BLaER1 (cell line): ENCODE results near the gene VWCE.

Experiments
- H3K27ac ChIP-seq: shearing (Covaris generic); formaldehyde crosslinking; 2 replicates; pipeline ENCODE4 v1.8.1; 2022
- H3K27me3 ChIP-seq: shearing (Covaris generic); formaldehyde crosslinking; 2 replicates; pipeline ENCODE4 v1.8.1; 2022
- H3K36me3 ChIP-seq: shearing (Covaris generic); formaldehyde crosslinking; 2 replicates; pipeline ENCODE4 v1.8.1; 2022
- H3K4me1 ChIP-seq: shearing (Covaris generic); formaldehyde crosslinking; 2 replicates; pipeline ENCODE4 v1.8.1; 2022
- H3K4me2 ChIP-seq: shearing (Covaris generic); formaldehyde crosslinking; 2 replicates; pipeline ENCODE4 v1.8.1; 2022
- H3K4me3 ChIP-seq: shearing (Covaris generic); formaldehyde crosslinking; 2 replicates; pipeline ENCODE4 v1.8.1; 2022
- H3K9ac ChIP-seq: shearing (Covaris generic); formaldehyde crosslinking; 2 replicates; pipeline ENCODE4 v1.8.1; 2022
- H3K9me3 ChIP-seq: shearing (Covaris generic); formaldehyde crosslinking; 2 replicates; pipeline ENCODE4 v1.8.1; 2022
- H4K20me1 ChIP-seq: shearing (Covaris generic); formaldehyde crosslinking; 2 replicates; pipeline ENCODE4 v1.8.1; 2022
- Cebpa-rat ChIP-seq: shearing (Covaris generic); IDR thresholded peaks from 2 replicates; pipeline ENCODE4 v1.8.1; 2022

VWCE gene

DNA sequence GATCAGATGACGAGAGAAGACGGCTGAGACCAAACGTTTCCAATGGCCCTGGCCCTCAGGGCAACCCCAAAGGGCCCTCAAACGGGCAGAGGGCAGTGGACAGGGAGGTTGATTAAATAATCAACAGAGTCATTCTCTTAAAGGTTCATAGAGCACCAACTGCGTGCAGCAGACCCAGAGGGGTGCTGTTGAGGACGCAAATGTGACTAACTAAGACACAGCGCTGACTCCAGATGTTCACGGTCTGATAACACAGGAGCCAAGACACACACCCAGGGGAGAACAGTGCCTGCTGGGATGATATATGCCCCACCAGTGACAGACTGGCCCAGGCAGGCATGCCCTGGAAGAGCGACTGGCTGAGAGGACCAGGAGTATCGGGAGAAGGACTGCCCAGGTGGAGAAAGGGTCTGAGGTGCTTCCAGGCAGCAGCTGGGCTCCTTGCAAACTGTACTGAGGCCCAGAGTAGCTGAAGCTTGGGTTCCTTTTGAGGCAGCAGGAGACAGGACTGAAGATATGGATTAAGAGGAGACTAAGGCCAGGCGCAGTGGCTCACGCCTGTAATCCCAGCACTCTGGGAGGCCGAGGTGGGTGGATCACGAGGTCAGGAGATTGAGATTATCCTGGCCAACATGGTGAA, 7.7 kb downstream of the VWCE start:
- H3K4me2 ChIP-seq = peak overlapping the region; percentile 87
- H3K9ac ChIP-seq = peak overlapping the region; percentile 56; the same call in 1 of the 2 replicates

DNA sequence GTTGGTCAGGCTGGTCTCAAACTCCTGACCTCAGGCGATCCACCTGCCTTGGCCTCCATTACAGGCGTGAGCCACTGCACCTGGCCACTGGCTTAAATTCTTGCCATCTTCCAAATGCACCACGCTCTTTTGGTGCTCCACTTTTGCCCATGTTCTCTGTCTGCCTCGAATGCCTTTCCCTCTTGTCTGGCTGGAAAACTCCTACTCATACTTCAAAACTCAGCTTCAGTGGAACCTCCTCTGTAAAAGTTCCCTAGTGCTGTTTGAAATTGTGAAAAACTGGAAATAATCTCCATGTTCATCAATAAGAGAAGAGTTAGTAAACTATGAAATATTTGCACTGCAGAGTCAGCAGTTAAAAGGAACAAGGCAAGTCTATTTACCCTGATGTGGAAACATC, 11.5 kb downstream of the VWCE start:
- Histone ChIP-seq H4K20me1 (peaks cover 18% of the 10 kb centered on the region), H3K4me2 (no peak overlapping the region), H3K9me3 (no peaks in the 10 kb centered on the region), H3K9ac (no peak overlapping the region), H3K27ac (no peak overlapping the region), H3K4me3 (no peak overlapping the region), H3K27me3 (no peaks in the 10 kb centered on the region), H3K4me1 (peaks cover 35% of the 10 kb centered on the region), H3K36me3 (peaks cover 90% of the 10 kb centered on the region)
- no peak for TF ChIP-seq Cebpa-rat

More for the DNA sequence above, 7.7 kb downstream of the VWCE start:
- H3K4me1 ChIP-seq = peaks cover 46% of the 10 kb centered on the region
- H3K9me3 ChIP-seq = no peaks in the 10 kb centered on the region
- peaks cover 90% of the 10 kb centered on the region for H3K36me3 ChIP-seq
- peak overlapping the region; percentile 82 for H3K27ac ChIP-seq
- H3K27me3 ChIP-seq = no peaks in the 10 kb centered on the region
- TF ChIP-seq Cebpa-rat = no peak
- H4K20me1 ChIP-seq = peaks cover 28% of the 10 kb centered on the region
- H3K4me3 ChIP-seq = 0 out of 2 replicates have a peak overlapping the region, but pooled peaks have one; percentile 27

DNA sequence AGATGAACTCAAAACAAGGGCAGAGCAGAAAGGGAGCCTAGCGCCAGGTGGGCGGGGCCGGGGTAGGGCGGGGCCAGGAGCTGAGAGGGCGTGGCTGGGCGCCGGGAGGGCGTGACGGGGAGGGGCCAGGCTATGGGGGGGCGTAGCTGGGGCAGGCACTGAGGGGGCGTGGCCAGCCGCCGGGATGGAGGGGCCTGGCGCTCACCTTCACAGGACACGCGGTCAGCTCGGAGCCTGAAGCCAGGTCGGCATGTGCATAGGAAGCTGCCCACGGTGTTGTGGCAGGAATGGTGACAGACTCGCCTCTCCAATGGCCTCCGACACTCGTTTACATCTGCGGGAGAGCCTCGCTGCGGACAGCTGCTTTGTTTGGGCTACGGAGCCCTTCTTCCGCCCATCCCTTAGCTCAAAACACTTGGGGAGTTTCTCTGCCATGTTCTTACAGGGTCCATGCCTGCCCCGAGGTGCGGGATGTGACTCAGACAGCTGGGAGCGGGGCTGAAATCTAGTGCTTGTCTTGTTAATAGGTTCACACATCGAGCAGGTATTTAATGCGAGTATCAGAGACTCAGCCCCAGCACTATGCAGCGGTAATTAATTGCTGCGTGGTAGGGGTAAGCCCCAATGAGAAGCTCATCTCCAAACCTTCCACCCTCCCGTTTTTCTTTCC, 13.4 kb downstream of the VWCE start:
- peaks cover 96% of the 10 kb centered on the region for H3K36me3 ChIP-seq
- TF ChIP-seq Cebpa-rat = no peak
- peaks cover 32% of the 10 kb centered on the region for H3K4me1 ChIP-seq
- H4K20me1 ChIP-seq = peaks cover 18% of the 10 kb centered on the region
- no peaks in the 10 kb centered on the region for H3K27me3 ChIP-seq
- H3K9me3 ChIP-seq = no peaks in the 10 kb centered on the region
- no peak overlapping the region for H3K27ac ChIP-seq
- H3K4me3 ChIP-seq = no peak overlapping the region
- no peak overlapping the region for H3K9ac ChIP-seq
- H3K4me2 ChIP-seq = no peak overlapping the region

DNA sequence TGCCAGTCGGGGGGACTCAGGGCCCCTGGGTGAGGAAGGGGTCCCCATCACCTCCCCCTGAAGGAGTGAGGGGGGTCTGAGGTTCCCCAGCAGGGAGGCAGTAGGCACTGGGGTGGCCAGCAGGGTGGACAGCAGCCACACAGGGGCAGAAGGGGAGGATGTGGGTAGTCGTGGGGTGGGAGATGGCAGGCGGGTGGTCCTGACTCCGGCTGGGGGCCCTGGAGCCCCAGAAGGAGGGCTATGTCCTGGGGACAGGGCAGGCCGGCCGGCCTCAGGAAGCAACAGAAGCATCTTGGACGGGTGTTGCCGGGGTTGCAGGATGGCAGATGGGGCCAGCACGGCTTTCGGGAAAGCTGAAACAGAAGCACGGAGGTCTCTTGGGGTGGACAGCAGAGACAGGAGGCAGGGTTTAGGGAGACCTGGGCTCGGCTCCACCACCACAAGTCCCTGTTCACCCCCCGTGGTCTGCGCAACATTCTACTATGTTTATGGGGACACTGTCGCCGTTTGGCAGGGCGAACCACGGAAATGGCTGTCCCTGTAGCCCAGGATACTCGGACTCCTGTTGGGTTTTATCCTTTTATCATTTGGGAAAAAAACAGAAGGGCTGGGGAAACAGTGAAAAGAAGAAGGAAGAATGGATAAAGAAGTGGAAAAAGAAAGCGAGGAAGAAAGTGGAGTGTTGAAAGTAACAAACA, 14.1 kb downstream of the VWCE start:
- no peak for TF ChIP-seq Cebpa-rat
- H4K20me1 ChIP-seq = peaks cover 18% of the 10 kb centered on the region
- H3K4me1 ChIP-seq = peaks cover 38% of the 10 kb centered on the region
- no peak overlapping the region for H3K4me2 ChIP-seq
- no peaks in the 10 kb centered on the region for H3K27me3 ChIP-seq
- peaks cover 95% of the 10 kb centered on the region for H3K36me3 ChIP-seq
- H3K9me3 ChIP-seq = no peaks in the 10 kb centered on the region
- no peak overlapping the region for H3K4me3 ChIP-seq
- no peak overlapping the region for H3K27ac ChIP-seq
- no peak overlapping the region for H3K9ac ChIP-seq

DNA sequence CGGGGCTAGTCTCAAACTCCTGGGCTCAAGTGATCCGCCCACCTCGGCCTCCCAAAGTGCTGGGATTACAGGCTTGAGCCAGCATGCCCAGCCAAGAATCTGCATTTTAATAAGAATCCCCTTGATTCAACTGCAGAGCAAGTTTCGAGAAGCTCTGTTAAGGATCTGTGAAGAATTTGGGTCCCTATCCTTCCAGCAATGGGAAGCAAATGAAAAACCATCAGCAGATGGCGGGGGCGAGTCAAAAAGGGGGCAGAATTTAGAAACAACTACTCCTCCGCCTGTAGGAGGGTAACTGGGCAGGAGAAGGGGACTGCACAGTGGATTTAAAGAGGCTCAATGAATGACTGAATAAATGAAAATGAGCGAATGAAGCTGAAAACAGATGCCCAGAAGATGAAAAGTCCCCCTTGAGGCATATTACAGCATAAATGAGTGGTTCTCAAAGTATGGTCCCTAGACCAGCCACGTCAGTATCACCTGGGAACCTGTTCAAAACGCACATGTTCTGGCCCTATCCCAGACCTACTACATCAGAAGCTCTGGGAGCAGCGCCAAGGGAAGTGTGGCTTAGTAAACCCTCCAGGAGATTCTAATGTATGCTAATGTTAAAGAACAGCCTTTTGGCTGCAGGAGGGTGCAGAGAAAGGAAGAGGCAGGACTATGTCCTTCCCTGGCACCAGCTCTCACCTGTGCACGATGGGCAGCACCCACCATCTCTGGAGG, 15.0 kb downstream of the VWCE start:
- no peak overlapping the region for H3K27ac ChIP-seq
- peaks cover 18% of the 10 kb centered on the region for H4K20me1 ChIP-seq
- peaks cover 48% of the 10 kb centered on the region for H3K4me1 ChIP-seq
- no peaks in the 10 kb centered on the region for H3K9me3 ChIP-seq
- H3K36me3 ChIP-seq = peaks cover 94% of the 10 kb centered on the region
- H3K9ac ChIP-seq = no peak overlapping the region
- no peak overlapping the region for H3K4me2 ChIP-seq
- no peaks in the 10 kb centered on the region for H3K27me3 ChIP-seq
- no peak for TF ChIP-seq Cebpa-rat
- no peak overlapping the region for H3K4me3 ChIP-seq

DNA sequence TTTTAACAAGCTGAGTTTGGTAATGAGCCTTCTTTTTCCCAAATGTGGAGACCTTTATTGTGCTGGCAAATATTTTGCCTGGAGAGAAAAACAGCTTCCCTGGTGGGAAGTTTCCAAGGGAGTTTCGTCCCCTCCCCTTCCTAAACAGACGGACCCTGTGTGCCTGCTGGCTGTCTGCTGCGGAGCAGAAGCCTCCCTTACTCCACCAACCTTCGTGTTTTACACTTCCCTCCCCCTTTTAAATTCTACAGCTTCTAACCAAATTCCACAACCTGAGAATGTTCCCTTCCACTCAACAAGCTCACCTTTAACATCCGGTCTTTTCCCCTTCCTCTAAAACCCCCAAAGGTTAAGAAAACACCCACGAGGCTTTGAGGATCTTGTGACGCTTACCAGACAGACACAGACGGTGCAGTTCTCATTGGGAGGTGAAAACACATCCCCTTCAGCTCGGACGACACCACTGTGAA, 17.1 kb downstream of the VWCE start:
- Histone ChIP-seq H3K9ac (peak overlapping the region; percentile 53; the same call in 1 of the 2 replicates), H3K27ac (0 out of 2 replicates have a peak overlapping the region, but pooled peaks have one; percentile 30), H3K27me3 (no peaks in the 10 kb centered on the region), H3K4me2 (peak overlapping the region; percentile 55), H3K36me3 (peaks cover 82% of the 10 kb centered on the region), H3K4me1 (peaks cover 68% of the 10 kb centered on the region), H4K20me1 (peaks cover 17% of the 10 kb centered on the region), H3K9me3 (no peaks in the 10 kb centered on the region), H3K4me3 (no peak overlapping the region)
- TF ChIP-seq Cebpa-rat = no peak

DNA sequence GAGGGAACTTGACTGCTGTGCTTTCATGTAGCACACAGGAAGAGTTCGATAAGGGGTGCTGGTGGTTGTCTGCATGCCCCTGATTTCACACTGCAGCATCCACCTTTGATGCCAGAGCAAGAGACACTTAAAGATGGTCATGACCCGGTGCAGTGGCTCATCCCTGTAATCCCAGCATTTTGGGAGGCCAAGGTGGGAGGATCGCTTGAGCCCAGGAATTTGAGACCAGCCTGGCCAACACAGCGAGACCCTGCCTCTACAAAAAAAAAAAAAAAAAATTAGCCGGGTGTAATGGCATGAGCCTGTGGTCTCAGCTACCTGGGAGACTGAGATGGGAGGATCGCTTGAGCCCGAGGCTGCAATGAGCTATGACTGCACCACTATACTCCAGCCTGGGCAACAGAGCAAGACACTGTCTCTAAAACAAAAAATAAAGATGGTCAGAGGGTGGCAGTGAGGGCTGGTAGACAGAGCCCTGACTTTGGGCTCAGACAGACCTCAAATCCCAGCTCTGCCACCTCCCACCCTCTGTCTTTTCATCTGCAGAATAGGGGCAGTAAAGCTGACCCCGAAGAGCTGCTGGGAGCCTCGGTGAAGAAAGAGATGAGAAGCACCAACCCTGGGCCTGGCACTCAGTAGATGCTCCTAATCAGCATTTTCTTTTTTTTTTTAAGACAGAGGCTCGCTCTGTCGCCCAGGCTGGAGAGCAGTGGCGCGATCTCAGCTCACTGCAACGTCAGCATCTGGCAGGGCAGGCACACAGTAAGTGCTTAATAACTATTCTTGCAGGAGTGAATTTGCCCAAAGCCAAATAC, 17.7 kb downstream of the VWCE start:
- Histone ChIP-seq H3K9me3 (no peaks in the 10 kb centered on the region), H3K4me1 (peaks cover 75% of the 10 kb centered on the region), H3K27ac (no peak overlapping the region), H3K4me2 (peak overlapping the region; percentile 55), H3K4me3 (no peak overlapping the region), H4K20me1 (peaks cover 11% of the 10 kb centered on the region), H3K9ac (no peak overlapping the region), H3K36me3 (peaks cover 82% of the 10 kb centered on the region), H3K27me3 (no peaks in the 10 kb centered on the region)
- no peak for TF ChIP-seq Cebpa-rat

DNA sequence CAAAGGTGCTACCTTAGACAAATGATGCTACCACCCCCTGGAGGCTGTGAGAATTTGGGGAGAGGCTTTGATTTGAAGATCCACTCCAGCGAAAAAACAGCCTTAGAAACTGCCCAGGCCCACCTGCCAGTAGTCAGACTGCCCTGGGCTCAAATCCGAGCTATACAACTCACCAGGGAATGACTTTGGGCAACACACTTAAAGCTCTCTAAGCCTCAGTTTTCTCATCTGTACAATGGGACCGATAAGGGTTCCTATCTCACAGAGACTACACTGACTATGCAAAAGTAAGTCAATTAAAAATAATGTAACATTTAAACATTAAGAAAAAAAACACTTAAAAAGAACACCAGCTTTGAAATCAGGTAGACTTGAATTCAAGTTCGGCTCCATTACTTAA, 19.9 kb downstream of the VWCE start:
- peak overlapping the region; percentile 41; the same call in 1 of the 2 replicates for H3K9ac ChIP-seq
- peak overlapping the region; percentile 97 for H3K4me2 ChIP-seq
- H3K4me1 ChIP-seq = peaks cover 87% of the 10 kb centered on the region
- peaks cover 82% of the 10 kb centered on the region for H3K36me3 ChIP-seq
- TF ChIP-seq Cebpa-rat = no peak
- no peaks in the 10 kb centered on the region for H3K27me3 ChIP-seq
- no peaks in the 10 kb centered on the region; the same call in 1 of the 2 replicates for H4K20me1 ChIP-seq
- H3K27ac ChIP-seq = peak overlapping the region; percentile 64; the same call in 1 of the 2 replicates
- H3K9me3 ChIP-seq = no peaks in the 10 kb centered on the region
- H3K4me3 ChIP-seq = no peak overlapping the region

DNA sequence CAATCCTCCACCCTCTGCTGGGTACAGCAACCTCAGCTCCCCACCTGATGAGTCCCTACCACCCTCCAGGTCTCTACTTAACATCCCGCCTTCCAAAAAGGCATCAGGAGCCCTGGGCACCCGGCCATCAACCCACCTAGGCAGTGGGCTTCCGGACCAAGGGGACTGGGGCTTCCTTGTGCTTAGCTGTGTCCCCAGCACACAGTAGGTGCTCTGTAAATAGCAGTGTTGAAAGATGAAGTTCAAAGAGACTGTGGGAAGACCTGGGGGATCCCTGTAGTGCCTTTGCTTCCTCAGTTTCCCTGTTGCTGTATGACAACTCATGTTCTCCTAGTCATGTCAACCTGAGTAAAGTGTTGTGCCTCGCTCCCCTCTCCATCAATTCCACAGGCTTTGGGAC, 21.0 kb downstream of the VWCE start:
- peak overlapping the region; percentile 63 for H3K4me3 ChIP-seq
- H4K20me1 ChIP-seq = no peaks in the 10 kb centered on the region; the same call in 1 of the 2 replicates
- no peak for TF ChIP-seq Cebpa-rat
- H3K27me3 ChIP-seq = no peaks in the 10 kb centered on the region
- H3K36me3 ChIP-seq = peaks cover 82% of the 10 kb centered on the region
- H3K27ac ChIP-seq = peak overlapping the region; percentile 64
- H3K9me3 ChIP-seq = no peaks in the 10 kb centered on the region
- peak overlapping the region; percentile 97 for H3K4me2 ChIP-seq
- H3K4me1 ChIP-seq = peaks cover 85% of the 10 kb centered on the region
- H3K9ac ChIP-seq = peak overlapping the region; percentile 62
